Stimulated activated CD8-positive, alpha-beta memory T cell treated with anti-CD3 and anti-CD28 coated beads, Interleukin-4, amount 100 ng/mL, for 48 hours (primary cell): ENCODE results near the gene MRPL1.
"Not testable (repeated sequence)": the region's sequence is repeated elsewhere in the genome, so short reads cannot be mapped to it uniquely, and the experiment has no call there.

Source experiments
- DNase-seq: peaks from one replicate; pipeline ENCODE4 v3.0.0-alpha.2; 2020

MRPL1 gene

GRCh38 chr4:77852892-77853495 lies 9.6 kb upstream of the MRPL1 start:
- DNase-seq: peak; percentile 73

GRCh38 chr4:77854431-77855111 lies 8.1 kb upstream of the MRPL1 start:
- no peak for DNase-seq

DNA sequence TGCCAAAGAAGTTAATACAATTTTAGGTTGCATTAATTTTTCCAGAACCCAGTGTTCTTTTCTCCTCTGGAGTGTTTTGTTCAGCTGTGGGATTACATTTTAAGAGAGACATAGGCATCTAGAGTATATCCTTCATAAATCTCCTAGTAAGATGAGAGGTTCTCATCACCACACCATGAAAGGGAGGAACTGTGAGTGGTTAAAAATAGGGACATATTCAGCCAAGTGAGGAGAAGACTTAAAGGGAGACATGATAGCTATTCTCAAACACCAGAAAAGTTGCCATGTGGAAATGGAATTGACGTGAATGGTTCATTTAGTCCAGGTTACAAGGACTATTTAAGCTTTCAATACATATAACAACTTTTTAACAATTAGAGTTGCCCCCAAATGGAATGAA lies 6.5 kb upstream of the MRPL1 start:
- no peak for DNase-seq

DNA sequence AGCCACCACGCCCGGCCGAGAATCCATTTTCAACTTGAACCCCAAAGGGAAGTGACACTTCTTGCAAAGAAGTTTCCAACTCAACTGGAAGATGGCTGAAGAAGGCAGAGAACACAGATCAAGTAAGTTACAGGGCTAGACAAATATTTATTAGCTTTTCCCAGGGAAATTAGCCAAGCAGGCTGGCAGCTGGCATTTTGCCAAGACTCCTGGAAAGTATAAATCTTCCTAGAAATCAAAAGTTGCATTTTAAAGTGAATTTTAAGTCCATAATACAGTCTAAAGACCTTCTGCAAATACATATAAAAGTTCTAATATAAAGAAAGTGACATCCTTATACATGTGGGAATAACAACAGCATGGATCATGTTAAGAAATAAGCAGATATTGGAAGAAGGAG lies 3.4 kb upstream of the MRPL1 start:
- no peak for DNase-seq

GRCh38 chr4:77861495-77861894 lies 1.1 kb upstream of the MRPL1 start:
- DNase-seq: no peak

- DNase-seq: not testable (repeated sequence)
Observed at GRCh38 chr4:77863341-77863740, 711 bp downstream of the MRPL1 start.

GRCh38 chr4:77865259-77865658 lies 2.6 kb downstream of the MRPL1 start:
- DNase-seq: no peak

GRCh38 chr4:77872723-77873445 lies 10.3 kb downstream of the MRPL1 start:
- DNase-seq: no peak

GRCh38 chr4:77877167-77877566 lies 14.5 kb downstream of the MRPL1 start:
- DNase-seq: no peak

GRCh38 chr4:77877771-77878565 lies 15.3 kb downstream of the MRPL1 start:
- DNase-seq: no peak

DNA sequence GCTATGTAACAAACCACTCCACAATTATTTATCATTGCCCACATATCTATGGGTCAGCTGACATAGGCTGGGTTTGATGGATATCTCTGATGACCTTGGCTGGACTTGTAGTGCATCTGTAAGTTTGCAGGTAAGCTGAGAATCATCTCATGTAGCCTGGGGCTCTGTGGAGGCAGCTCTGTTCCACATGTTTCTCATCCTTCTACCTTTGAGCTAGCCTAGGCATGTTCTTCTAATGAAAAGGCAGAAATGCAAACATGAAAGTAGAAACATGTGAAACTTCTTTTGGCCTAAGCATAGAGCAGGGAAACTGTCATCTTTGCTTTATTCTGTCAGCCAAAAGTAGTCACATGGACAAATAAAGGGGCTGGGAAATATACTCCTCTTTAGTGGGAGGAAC lies 18.2 kb downstream of the MRPL1 start:
- DNase-seq: no peak

GRCh38 chr4:77881460-77882295 lies 19.0 kb downstream of the MRPL1 start:
- DNase-seq: no peak

GRCh38 chr4:77893451-77893850 lies 30.8 kb downstream of the MRPL1 start:
- no peak for DNase-seq

GRCh38 chr4:77899607-77900006 lies 37.0 kb downstream of the MRPL1 start:
- DNase-seq: no peak

DNA sequence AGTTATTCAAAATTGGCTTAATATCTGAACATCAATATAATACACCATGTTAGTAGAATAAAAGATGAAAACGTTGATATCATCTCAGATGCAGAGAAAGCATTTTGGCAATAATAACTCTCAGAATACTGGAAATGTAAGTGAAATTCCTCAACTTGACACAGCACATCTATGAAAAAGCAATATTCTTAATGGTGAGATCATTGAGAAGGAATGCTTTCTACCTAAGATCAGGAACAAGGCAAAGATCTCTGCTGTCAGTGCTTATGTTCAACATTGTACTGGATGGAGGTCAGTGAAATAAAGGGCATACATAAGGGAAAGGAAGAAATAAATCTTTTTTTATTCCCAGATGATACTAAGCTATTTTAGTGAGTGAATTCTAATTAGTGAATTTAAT lies 40.6 kb downstream of the MRPL1 start:
- no peak for DNase-seq

DNA sequence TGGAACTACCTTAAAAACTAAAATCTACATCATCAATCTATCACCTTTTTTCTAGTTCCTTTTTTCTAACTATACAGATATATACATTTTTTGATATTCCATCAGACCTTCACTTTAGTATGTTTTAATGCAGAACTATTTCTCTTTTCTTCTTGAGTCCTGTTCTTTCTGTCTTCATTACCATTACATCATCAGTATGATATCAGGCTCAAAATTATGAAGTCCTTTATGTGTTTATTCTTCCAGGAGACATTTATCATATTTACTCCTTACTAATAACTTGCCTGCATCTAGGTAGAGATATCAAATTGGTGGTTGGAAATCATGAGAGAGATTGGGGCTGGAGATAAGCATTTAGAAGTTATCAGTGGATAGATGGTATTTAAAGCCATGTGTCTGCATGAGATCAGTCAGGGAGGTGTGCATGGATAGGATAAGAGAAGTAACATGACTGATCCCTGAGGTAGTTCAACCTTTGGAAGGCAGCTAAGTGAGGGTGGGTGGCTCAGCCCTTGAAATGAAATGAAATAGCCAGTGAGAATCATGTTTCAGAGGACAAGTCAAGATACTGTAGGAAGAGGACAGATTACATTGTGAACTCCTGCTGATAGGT lies 43.1 kb downstream of the MRPL1 start:
- no peak for DNase-seq

- DNase-seq: no peak
Observed at GRCh38 chr4:77910676-77911075, 48.0 kb downstream of the MRPL1 start.

- no peak for DNase-seq
Observed at GRCh38 chr4:77911091-77911490, 48.5 kb downstream of the MRPL1 start.

DNA sequence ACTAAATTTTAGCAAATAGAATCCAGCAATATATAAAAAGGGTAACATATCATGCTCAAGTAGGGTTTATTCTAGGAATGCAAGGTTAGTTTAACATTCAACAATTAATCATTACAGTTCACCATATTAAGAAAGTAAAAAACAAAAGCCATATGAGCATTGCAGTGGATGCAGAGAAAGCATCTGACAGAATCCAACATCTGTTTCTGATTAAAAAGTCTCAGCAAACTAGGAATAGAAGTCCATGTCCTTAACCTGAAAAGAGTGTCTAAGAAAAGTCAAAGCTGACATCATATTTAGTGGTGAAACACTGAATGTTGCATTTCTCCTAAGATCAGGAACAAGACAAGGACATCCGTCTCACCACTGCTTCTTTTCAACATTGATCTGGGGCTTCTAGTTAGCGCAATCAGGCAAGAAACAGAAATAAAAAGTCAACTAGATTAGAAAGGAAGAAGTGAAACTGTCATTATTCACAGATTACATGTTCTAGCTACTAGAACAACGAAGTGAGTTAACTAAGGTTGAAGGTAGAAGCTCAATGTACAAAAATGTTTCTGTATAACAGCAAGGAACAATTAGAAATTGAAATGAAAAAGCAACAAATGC lies 49.3 kb downstream of the MRPL1 start:
- DNase-seq: no peak

DNA sequence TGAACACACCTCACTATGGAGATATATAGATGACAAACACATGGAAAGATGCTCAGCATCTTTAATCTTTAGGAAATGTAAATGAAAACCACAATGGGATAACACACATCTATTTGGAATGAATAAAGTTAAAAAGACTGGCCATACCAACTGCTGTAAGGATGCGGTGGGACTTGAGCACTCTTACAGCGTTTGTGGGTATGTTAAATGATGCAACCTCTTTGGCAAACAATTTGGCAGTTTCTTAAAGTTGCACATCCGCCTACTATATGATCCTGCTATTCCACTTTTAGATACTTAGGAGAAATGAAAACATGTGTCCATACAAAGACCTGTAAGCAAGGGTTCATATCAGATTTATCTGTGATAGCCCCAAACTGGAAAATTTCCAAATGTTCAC lies 50.7 kb downstream of the MRPL1 start:
- DNase-seq: no peak

- DNase-seq: no peak
Observed at GRCh38 chr4:77917075-77917474, 54.4 kb downstream of the MRPL1 start.

GRCh38 chr4:77917601-77918000 lies 55.0 kb downstream of the MRPL1 start:
- no peak for DNase-seq
